Trophoblast cell (in vitro differentiated cells and primary cell): ENCODE measurements around the gene HOXA2.

ENCODE experiments used
- DNase-seq, 2 donors: peaks; one replicate each; pipeline ENCODE4 v3.0.0-alpha.2; 2016
- H2AFZ ChIP-seq: 2 replicates; pipeline ENCODE4 v1.6.1; 2013; ENCODE audit warnings: low read length, moderate library complexity, mild to moderate bottlenecking; ENCODE audit not compliant: insufficient read depth, poor library complexity
- H2AK5ac ChIP-seq: 2 replicates; pipeline ENCODE4 v1.6.1; 2013; ENCODE audit warnings: mild to moderate bottlenecking, low read length
- H2BK120ac ChIP-seq: 2 replicates; pipeline ENCODE4 v1.6.1; 2013; ENCODE audit warnings: low read length, mild to moderate bottlenecking, moderate library complexity; ENCODE audit not compliant: insufficient read depth, poor library complexity
- H2BK12ac ChIP-seq: 2 replicates; pipeline ENCODE4 v1.6.1; 2013; ENCODE audit warnings: mild to moderate bottlenecking, low read length, moderate library complexity
- H2BK5ac ChIP-seq: 2 replicates; pipeline ENCODE4 v1.6.1; 2013; ENCODE audit warnings: low read length, low read depth, moderate library complexity, mild to moderate bottlenecking; ENCODE audit not compliant: poor library complexity
- H3K14ac ChIP-seq: 2 replicates; pipeline ENCODE4 v1.6.1; 2013; ENCODE audit warnings: mild to moderate bottlenecking, low read length
- H3K18ac ChIP-seq: 2 replicates; pipeline ENCODE4 v1.6.1; 2013; ENCODE audit warnings: mild to moderate bottlenecking, low read length
- H3K23ac ChIP-seq: 2 replicates; pipeline ENCODE4 v1.6.1; 2013; ENCODE audit warnings: low read length
- H3K27ac ChIP-seq: 2 replicates; pipeline ENCODE4 v1.5.1; 2013; ENCODE audit warnings: low read depth, mild to moderate bottlenecking, inconsistent platforms, low read length, moderate library complexity
- H3K27me3 ChIP-seq: 2 replicates; pipeline ENCODE4 v1.6.1; 2013; ENCODE audit warnings: inconsistent platforms, mild to moderate bottlenecking, low read length, moderate library complexity; ENCODE audit not compliant: insufficient read depth
- H3K36me3 ChIP-seq, 2 experiments: 1 replicate in 1 of 2; 2 replicates in 1 of 2; pipeline ENCODE4 v1.6.1; 2013; ENCODE audit warnings: low read length in 2 of 2, mild to moderate bottlenecking in 2 of 2, moderate library complexity in 1 of 2; ENCODE audit not compliant: insufficient read depth in 2 of 2, control insufficient read depth in 1 of 2
- H3K4ac ChIP-seq: 2 replicates; pipeline ENCODE4 v1.6.1; 2013; ENCODE audit warnings: low read depth, mild to moderate bottlenecking, low read length, moderate library complexity
- H3K4me1 ChIP-seq, 2 experiments: 1 replicate in 1 of 2; 2 replicates in 1 of 2; pipeline ENCODE4 v1.6.1; 2013; ENCODE audit warnings: low read length in 2 of 2, mild to moderate bottlenecking in 2 of 2, moderate library complexity in 1 of 2; ENCODE audit not compliant: insufficient read depth in 2 of 2, control insufficient read depth in 1 of 2
- H3K4me2 ChIP-seq: 2 replicates; pipeline ENCODE4 v1.6.1; 2013; ENCODE audit warnings: inconsistent platforms, mild to moderate bottlenecking, low read length, moderate library complexity
- H3K4me3 ChIP-seq: 2 replicates; pipeline ENCODE4 v1.5.1; 2013; ENCODE audit warnings: mild to moderate bottlenecking, low read depth, low read length, inconsistent platforms
- H3K79me1 ChIP-seq: one replicate; pipeline ENCODE4 v1.6.1; 2013; ENCODE audit warnings: low read length
- H3K79me2 ChIP-seq: 2 replicates; pipeline ENCODE4 v1.6.1; 2013; ENCODE audit warnings: low read length, mild to moderate bottlenecking; ENCODE audit not compliant: control insufficient read depth, insufficient read depth, poor library complexity
- H3K9ac ChIP-seq: 2 replicates; pipeline ENCODE4 v1.6.1; 2013; ENCODE audit warnings: mild to moderate bottlenecking, low read length
- H3K9me3 ChIP-seq: 2 replicates; pipeline ENCODE4 v1.6.1; 2013; ENCODE audit warnings: low read depth, mild to moderate bottlenecking, control low read depth, inconsistent platforms, low read length; ENCODE audit not compliant: insufficient read depth
- H4K12ac ChIP-seq: 2 replicates; pipeline ENCODE4 v1.6.1; 2013; ENCODE audit warnings: low read depth, mild to moderate bottlenecking, low read length, moderate library complexity
- H4K8ac ChIP-seq: 2 replicates; pipeline ENCODE4 v1.6.1; 2013; ENCODE audit warnings: low read depth, mild to moderate bottlenecking, low read length, moderate library complexity
- H4K91ac ChIP-seq: one replicate; pipeline ENCODE4 v1.6.1; 2013; ENCODE audit warnings: low read depth, mild to moderate bottlenecking, low read length, moderate library complexity
- WGBS: extraction: QIAGEN DNeasy Blood & Tissue Kit; methylation state at CpG from one replicate; pipeline ENCODE4 v1.1.7; 2013; ENCODE audit warnings: missing lambda C conversion rate; ENCODE audit not compliant: insufficient read length, insufficient coverage; ENCODE audit errors: extremely low coverage; 5-methylcytosine and 5-hydroxymethylcytosine counted together

HOXA2 gene

GRCh38 chr7:27101171-27101956 lies 1.1 kb downstream of the HOXA2 start:
- Histone ChIP-seq H3K23ac (no peak overlapping the region), H2AK5ac (no peak overlapping the region), H4K8ac (no peak overlapping the region), H2AFZ (no peak overlapping the region), H2BK12ac (no peak overlapping the region), H3K18ac (no peak overlapping the region), H2BK5ac (no peak overlapping the region), H3K27me3 (peaks cover 90% of the 10 kb centered on the region), H3K79me2 (no peaks in the 10 kb centered on the region), H4K12ac (no peak overlapping the region), H3K4me1 (peaks cover 9 to 11% of the 10 kb centered on the region in 2 experiments), H3K9me3 (peaks cover 11% of the 10 kb centered on the region), H3K4me3 (no peak overlapping the region), H3K4me2 (no peak overlapping the region), H2BK120ac (no peak overlapping the region), H3K9ac (no peak overlapping the region), H3K36me3 (no peaks in the 10 kb centered on the region), H3K4ac (no peak overlapping the region), H3K27ac (no peak overlapping the region), H4K91ac (no peak overlapping the region), H3K14ac (no peak overlapping the region), H3K79me1 (no peaks in the 10 kb centered on the region)
- no peak for DNase-seq
- WGBS = no CpG with 5 or more reads among the region's 25 CpGs

- no peaks in the 10 kb centered on the region for H3K36me3 ChIP-seq
- no peak overlapping the region for H2BK5ac ChIP-seq
- H3K27ac ChIP-seq = no peak overlapping the region
- no peaks in the 10 kb centered on the region for H3K79me1 ChIP-seq
- DNase-seq = no peak
- no peak overlapping the region for H3K4ac ChIP-seq
- H2BK120ac ChIP-seq = no peak overlapping the region
- H2BK12ac ChIP-seq = no peak overlapping the region
- no peak overlapping the region for H4K12ac ChIP-seq
- no peaks in the 10 kb centered on the region for H3K79me2 ChIP-seq
- no peak overlapping the region for H2AK5ac ChIP-seq
- no peak overlapping the region for H3K23ac ChIP-seq
- peaks cover 11% of the 10 kb centered on the region for H3K9me3 ChIP-seq
- no peak overlapping the region for H3K4me3 ChIP-seq
- peaks cover 89% of the 10 kb centered on the region for H3K27me3 ChIP-seq
- no peak overlapping the region for H4K91ac ChIP-seq
- WGBS = no CpG with 5 or more reads among the region's 8 CpGs
- no peak overlapping the region for H3K9ac ChIP-seq
- H3K18ac ChIP-seq = no peak overlapping the region
- H3K14ac ChIP-seq = no peak overlapping the region
- no peak overlapping the region for H4K8ac ChIP-seq
- H2AFZ ChIP-seq = no peak overlapping the region
- H3K4me2 ChIP-seq = no peak overlapping the region
- peaks cover 10 to 11% of the 10 kb centered on the region in 2 experiments for H3K4me1 ChIP-seq
Observed at GRCh38 chr7:27100694-27101170, 1.8 kb downstream of the HOXA2 start.

- Histone ChIP-seq H3K4ac (no peak overlapping the region), H3K79me2 (no peaks in the 10 kb centered on the region), H3K14ac (no peak overlapping the region), H2BK120ac (no peak overlapping the region), H3K4me2 (no peak overlapping the region), H2AK5ac (no peak overlapping the region), H4K8ac (no peak overlapping the region), H2BK12ac (no peak overlapping the region), H4K91ac (no peak overlapping the region), H4K12ac (no peak overlapping the region), H3K23ac (no peak overlapping the region), H3K27ac (no peak overlapping the region), H3K9ac (no peak overlapping the region), H3K4me1 (peaks cover 11 to 12% of the 10 kb centered on the region in 2 experiments), H3K27me3 (peaks cover 90% of the 10 kb centered on the region), H3K79me1 (no peaks in the 10 kb centered on the region), H2AFZ (no peak overlapping the region), H3K9me3 (peaks cover 18% of the 10 kb centered on the region), H3K36me3 (no peaks in the 10 kb centered on the region), H3K18ac (no peak overlapping the region), H2BK5ac (no peak overlapping the region), H3K4me3 (no peak overlapping the region)
- no peak for DNase-seq
- no CpG with 5 or more reads among the region's 8 CpGs for WGBS
Observed at GRCh38 chr7:27099453-27100370, 2.8 kb downstream of the HOXA2 start.

DNA sequence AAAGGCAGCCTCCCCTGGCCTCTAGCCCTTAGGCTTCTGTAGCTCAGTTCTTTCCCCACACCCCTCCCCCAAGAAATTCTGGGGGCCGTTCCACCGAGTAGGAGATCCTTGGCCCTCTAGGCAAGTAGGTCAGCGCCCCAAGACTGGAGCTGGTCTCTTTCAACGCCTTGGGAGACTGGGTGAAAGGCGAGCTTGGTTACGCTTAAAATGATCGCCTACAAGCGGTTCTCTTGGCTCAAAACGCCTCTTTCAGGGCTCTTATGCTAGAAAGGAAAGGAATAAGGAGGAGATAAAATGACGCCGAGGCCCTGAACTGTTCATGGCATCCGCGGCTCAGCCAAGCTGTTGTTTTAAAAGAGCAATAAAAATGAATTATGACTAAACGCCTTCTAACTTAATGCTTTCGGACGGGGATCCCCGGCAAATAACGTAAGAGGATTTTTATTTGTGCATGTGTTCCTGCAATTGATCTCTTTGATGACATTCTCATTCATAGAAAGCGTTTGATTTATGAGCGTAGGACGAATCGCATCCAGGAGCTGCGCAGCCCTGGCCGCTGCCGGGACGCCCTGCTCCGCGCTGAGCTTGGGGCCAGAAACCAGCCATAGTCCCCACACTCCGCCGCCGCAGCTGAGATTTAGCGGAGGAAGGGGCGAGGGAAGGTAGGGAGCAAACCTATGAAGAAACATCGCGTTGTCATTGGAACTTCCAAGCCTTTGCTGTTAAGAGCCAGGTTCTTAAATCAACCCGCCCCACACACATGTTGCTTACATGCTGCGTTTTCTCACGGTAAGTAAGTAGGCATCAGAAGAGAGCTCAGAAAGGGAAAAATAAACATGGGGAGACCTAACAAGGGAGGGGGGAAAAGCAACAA lies 3.7 kb downstream of the HOXA2 start:
- peaks cover 11 to 12% of the 10 kb centered on the region in 2 experiments for H3K4me1 ChIP-seq
- no peak overlapping the region for H4K12ac ChIP-seq
- H2AK5ac ChIP-seq = no peak overlapping the region
- no peak overlapping the region for H3K4me2 ChIP-seq
- no peak overlapping the region for H3K14ac ChIP-seq
- WGBS = no CpG with 5 or more reads among the region's 38 CpGs
- H3K79me1 ChIP-seq = no peaks in the 10 kb centered on the region
- H2BK120ac ChIP-seq = no peak overlapping the region
- H3K9ac ChIP-seq = no peak overlapping the region
- H3K4me3 ChIP-seq = no peak overlapping the region
- H3K4ac ChIP-seq = no peak overlapping the region
- no peak overlapping the region for H2BK12ac ChIP-seq
- H3K79me2 ChIP-seq = no peaks in the 10 kb centered on the region
- H3K23ac ChIP-seq = peak overlapping the region; percentile 40
- no peak overlapping the region for H4K91ac ChIP-seq
- no peak overlapping the region for H4K8ac ChIP-seq
- no peaks in the 10 kb centered on the region for H3K36me3 ChIP-seq
- no peak overlapping the region for H3K18ac ChIP-seq
- no peak overlapping the region for H2BK5ac ChIP-seq
- H3K27ac ChIP-seq = no peak overlapping the region
- peaks cover 90% of the 10 kb centered on the region for H3K27me3 ChIP-seq
- H3K9me3 ChIP-seq = peaks cover 17% of the 10 kb centered on the region
- DNase-seq = no peak
- H2AFZ ChIP-seq = no peak overlapping the region
